ENCODE measurements around the gene KDM3B. TPM values are rescaled to one million over a fixed set of nuclear protein-coding genes. Genes with fewer than 3 reads are reported as not detected.

Gene KDM3B
- polyA plus RNA-seq, 2 of the 4 experiments (the other 2 are of a cell fraction), result 38.1 to 52.5 TPM

DNA sequence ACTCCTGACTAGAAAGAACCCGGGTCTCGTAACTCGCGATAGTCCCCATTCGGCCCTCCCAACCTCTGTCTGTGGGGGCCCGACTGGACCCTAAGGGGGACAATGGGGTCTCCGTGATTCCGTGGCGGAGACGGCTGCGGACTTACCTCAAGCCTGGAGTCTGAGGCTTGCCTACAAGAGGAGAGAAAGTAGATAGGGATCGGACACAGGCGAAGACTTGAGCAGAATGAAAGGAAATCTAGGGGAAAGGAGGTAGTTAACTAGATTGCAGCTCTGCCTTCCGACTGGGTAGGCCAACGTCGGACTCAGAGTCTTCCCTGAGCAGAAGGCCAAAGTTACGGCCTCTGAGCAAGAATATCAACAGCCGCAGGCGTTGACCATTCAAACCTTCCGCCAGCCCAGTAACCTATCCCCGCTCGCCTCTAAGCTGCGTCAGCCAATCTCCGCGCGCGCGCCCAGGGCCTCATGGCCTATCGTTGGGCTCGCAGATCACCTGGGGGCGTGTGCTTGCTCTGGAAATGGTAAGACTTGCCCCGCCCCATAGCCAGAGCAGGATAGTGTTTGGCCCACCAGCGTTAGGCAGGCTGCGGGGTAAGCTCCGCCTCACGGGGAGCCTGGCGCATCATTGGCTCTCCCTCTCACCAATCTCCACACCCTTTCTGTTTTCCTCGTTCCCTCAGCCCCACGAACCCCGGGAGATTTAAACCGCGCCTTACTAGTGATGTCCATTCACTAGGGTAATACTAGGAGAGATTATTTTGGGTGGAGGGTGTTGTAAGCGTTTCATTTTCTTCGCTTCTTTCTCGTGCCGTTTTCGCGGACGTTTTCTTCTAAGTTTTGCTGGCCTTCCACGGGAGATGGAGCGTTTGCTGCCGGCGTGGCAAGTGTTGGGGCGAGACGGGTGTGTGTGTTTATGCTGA is 20.8 kb upstream of the KDM3B start, which contains the start of gene CDC25C:
Gene CDC25C (minus strand): TSS at position 356 of the 920 bp plus-strand sequence. CDS start 624 bp downstream, outside the sequence.
- Histone ChIP-seq H3K4me1 (peaks cover 15% of the 10 kb centered on the region; the same call in 2 of the 3 replicates), H3K4me2 (peak within 1 kb of the TSS; percentile 95), H3K4me3 (peak within 1 kb of the TSS; percentile 70), H3K9me3 (no peaks in the 10 kb centered on the region), H3K27ac (peak within 1 kb of the TSS; percentile 64 to 83)
- DNase-seq (ENCODE audit: low read depth in 1 of 2, low spot score in 1 of 2), result peak; percentile 98 to 99
- CTCF ChIA-PET, result interaction anchor here (0.6 to 13.3 kb wide), 4 partner anchors 21 to 152 kb away, joined by 3 to 197 read pairs (median 5); partner anchors contain the start of gene KDM3B
- peak; percentile 99 to 100 for ATAC-seq
- POLR2A ChIA-PET, result interaction anchor here (0.6 to 1.8 kb wide), 7 partner anchors 10 to 153 kb away, joined by 3 to 11 read pairs (median 4); partner anchors contain the start of genes CDC23, EGR1, KDM3B and KIF20A
- WGBS (ENCODE audit: missing lambda C conversion rate), result 1% methylated on average over 55 of the region's 55 CpGs
- FAIRE-seq, result peak; percentile 95
- peak; percentile 88 for TF ChIP-seq MAFK (IDR thresholded peaks at IDR 0.05; ENCODE audit: partially characterized antibody)
- TF ChIP-seq CHD2 (IDR thresholded peaks at IDR 0.05; ENCODE audit: low read length, partially characterized antibody), result peak; percentile 66
- no peak for TF ChIP-seq ZSCAN20 (CRISPR knock-in tag; IDR thresholded peaks at IDR 0.05)
- no peak for TF ChIP-seq FOXS1 (CRISPR knock-in tag; IDR thresholded peaks at IDR 0.05)
- TF ChIP-seq KDM5A (IDR thresholded peaks at IDR 0.05), result peak; percentile 95
- no peak for TF ChIP-seq CHD4 (IDR thresholded peaks at IDR 0.05; ENCODE audit: borderline replicate concordance)
- no peak for TF ChIP-seq CBX8 (IDR thresholded peaks at IDR 0.05)
- TF ChIP-seq, protein P1, sequence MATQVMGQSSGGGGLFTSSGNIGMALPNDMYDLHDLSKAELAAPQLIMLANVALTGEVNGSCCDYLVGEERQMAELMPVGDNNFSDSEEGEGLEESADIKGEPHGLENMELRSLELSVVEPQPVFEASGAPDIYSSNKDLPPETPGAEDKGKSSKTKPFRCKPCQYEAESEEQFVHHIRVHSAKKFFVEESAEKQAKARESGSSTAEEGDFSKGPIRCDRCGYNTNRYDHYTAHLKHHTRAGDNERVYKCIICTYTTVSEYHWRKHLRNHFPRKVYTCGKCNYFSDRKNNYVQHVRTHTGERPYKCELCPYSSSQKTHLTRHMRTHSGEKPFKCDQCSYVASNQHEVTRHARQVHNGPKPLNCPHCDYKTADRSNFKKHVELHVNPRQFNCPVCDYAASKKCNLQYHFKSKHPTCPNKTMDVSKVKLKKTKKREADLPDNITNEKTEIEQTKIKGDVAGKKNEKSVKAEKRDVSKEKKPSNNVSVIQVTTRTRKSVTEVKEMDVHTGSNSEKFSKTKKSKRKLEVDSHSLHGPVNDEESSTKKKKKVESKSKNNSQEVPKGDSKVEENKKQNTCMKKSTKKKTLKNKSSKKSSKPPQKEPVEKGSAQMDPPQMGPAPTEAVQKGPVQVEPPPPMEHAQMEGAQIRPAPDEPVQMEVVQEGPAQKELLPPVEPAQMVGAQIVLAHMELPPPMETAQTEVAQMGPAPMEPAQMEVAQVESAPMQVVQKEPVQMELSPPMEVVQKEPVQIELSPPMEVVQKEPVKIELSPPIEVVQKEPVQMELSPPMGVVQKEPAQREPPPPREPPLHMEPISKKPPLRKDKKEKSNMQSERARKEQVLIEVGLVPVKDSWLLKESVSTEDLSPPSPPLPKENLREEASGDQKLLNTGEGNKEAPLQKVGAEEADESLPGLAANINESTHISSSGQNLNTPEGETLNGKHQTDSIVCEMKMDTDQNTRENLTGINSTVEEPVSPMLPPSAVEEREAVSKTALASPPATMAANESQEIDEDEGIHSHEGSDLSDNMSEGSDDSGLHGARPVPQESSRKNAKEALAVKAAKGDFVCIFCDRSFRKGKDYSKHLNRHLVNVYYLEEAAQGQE (IDR thresholded peaks at IDR 0.05), result peak; percentile 60
- TF ChIP-seq EHF (CRISPR knock-in tag; IDR thresholded peaks at IDR 0.05), result no peak
- TF ChIP-seq NFE2L2 (conservative IDR thresholded peaks at IDR 0.05; ENCODE audit: low read length), result no peak
- no peak for TF ChIP-seq NPAS2 (CRISPR knock-in tag; IDR thresholded peaks at IDR 0.05; ENCODE audit: borderline replicate concordance)
- TF ChIP-seq NR3C1 (IDR thresholded peaks at IDR 0.05), result no peak
- TF ChIP-seq GATA3 (IDR thresholded peaks at IDR 0.05; ENCODE audit: borderline replicate concordance), result no peak
- TF ChIP-seq, protein P2, sequence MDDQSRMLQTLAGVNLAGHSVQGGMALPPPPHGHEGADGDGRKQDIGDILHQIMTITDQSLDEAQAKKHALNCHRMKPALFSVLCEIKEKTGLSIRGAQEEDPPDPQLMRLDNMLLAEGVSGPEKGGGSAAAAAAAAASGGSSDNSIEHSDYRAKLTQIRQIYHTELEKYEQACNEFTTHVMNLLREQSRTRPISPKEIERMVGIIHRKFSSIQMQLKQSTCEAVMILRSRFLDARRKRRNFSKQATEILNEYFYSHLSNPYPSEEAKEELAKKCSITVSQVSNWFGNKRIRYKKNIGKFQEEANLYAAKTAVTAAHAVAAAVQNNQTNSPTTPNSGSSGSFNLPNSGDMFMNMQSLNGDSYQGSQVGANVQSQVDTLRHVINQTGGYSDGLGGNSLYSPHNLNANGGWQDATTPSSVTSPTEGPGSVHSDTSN (IDR thresholded peaks at IDR 0.05), result peak; percentile 52
- TF ChIP-seq HDAC2 (IDR thresholded peaks at IDR 0.05), result peak; percentile 88; the same call in 1 of the 2 replicates
- TF ChIP-seq HOXB5 (CRISPR knock-in tag; IDR thresholded peaks at IDR 0.05), result no peak
- TF ChIP-seq, protein P3, sequence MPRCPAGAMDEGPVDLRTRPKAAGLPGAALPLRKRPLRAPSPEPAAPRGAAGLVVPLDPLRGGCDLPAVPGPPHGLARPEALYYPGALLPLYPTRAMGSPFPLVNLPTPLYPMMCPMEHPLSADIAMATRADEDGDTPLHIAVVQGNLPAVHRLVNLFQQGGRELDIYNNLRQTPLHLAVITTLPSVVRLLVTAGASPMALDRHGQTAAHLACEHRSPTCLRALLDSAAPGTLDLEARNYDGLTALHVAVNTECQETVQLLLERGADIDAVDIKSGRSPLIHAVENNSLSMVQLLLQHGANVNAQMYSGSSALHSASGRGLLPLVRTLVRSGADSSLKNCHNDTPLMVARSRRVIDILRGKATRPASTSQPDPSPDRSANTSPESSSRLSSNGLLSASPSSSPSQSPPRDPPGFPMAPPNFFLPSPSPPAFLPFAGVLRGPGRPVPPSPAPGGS (IDR thresholded peaks at IDR 0.05), result no peak
- TF ChIP-seq, protein P4, sequence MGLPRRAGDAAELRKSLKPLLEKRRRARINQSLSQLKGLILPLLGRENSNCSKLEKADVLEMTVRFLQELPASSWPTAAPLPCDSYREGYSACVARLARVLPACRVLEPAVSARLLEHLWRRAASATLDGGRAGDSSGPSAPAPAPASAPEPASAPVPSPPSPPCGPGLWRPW (IDR thresholded peaks at IDR 0.05), result no peak
- no peak for TF ChIP-seq POLR2A (IDR thresholded peaks at IDR 0.05; ENCODE audit: low read length)
- no peak for TF ChIP-seq RAD21 (conservative IDR thresholded peaks at IDR 0.05 in 1 of 2, IDR thresholded peaks at IDR 0.05 in 1 of 2)
- TF ChIP-seq, protein P5, sequence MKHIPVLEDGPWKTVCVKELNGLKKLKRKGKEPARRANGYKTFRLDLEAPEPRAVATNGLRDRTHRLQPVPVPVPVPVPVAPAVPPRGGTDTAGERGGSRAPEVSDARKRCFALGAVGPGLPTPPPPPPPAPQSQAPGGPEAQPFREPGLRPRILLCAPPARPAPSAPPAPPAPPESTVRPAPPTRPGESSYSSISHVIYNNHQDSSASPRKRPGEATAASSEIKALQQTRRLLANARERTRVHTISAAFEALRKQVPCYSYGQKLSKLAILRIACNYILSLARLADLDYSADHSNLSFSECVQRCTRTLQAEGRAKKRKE (CRISPR knock-in tag; IDR thresholded peaks at IDR 0.05; ENCODE audit: low read depth), result no peak
- TF ChIP-seq EP300 (IDR thresholded peaks at IDR 0.05), result no peak
- TF ChIP-seq FOSB (CRISPR knock-in tag; IDR thresholded peaks at IDR 0.05), result no peak
- no peak for TF ChIP-seq ZFP36 (IDR thresholded peaks at IDR 0.05; ENCODE audit: borderline replicate concordance, partially characterized antibody)
- TF ChIP-seq, protein P6, sequence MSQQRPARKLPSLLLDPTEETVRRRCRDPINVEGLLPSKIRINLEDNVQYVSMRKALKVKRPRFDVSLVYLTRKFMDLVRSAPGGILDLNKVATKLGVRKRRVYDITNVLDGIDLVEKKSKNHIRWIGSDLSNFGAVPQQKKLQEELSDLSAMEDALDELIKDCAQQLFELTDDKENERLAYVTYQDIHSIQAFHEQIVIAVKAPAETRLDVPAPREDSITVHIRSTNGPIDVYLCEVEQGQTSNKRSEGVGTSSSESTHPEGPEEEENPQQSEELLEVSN (IDR thresholded peaks at IDR 0.05; ENCODE audit: borderline replicate concordance, low read depth), result no peak
- TF ChIP-seq, protein P7, sequence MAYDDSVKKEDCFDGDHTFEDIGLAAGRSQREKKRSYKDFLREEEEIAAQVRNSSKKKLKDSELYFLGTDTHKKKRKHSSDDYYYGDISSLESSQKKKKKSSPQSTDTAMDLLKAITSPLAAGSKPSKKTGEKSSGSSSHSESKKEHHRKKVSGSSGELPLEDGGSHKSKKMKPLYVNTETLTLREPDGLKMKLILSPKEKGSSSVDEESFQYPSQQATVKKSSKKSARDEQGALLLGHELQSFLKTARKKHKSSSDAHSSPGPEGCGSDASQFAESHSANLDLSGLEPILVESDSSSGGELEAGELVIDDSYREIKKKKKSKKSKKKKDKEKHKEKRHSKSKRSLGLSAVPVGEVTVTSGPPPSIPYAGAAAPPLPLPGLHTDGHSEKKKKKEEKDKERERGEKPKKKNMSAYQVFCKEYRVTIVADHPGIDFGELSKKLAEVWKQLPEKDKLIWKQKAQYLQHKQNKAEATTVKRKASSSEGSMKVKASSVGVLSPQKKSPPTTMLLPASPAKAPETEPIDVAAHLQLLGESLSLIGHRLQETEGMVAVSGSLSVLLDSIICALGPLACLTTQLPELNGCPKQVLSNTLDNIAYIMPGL (CRISPR knock-in tag; IDR thresholded peaks at IDR 0.05; ENCODE audit: borderline replicate concordance), result no peak
- no peak for TF ChIP-seq TFCP2L1 (CRISPR knock-in tag; IDR thresholded peaks at IDR 0.05)
- TF ChIP-seq POLR2AphosphoS2 (conservative IDR thresholded peaks at IDR 0.05; ENCODE audit: low read length), result no peak
- TF ChIP-seq, protein P8, sequence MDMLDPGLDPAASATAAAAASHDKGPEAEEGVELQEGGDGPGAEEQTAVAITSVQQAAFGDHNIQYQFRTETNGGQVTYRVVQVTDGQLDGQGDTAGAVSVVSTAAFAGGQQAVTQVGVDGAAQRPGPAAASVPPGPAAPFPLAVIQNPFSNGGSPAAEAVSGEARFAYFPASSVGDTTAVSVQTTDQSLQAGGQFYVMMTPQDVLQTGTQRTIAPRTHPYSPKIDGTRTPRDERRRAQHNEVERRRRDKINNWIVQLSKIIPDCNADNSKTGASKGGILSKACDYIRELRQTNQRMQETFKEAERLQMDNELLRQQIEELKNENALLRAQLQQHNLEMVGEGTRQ (IDR thresholded peaks at IDR 0.05), result peak; percentile 44; the same call in 1 of the 2 replicates
